G401.6 (cell line): ENCODE measurements around the gene GPR31.

ENCODE experiments used
- FAIRE-seq: peaks from 2 replicates; lab custom pipeline; 2012; peaks lifted over from hg19 to GRCh38; lab: Jason Lieb, UNC

Gene GPR31

GRCh38 chr6:167137881-167138280 lies 19.9 kb downstream of the GPR31 start:
- no peak for FAIRE-seq

- no peak for FAIRE-seq
Measured at GRCh38 chr6:167137081-167137480, 20.7 kb downstream of the GPR31 start.

DNA sequence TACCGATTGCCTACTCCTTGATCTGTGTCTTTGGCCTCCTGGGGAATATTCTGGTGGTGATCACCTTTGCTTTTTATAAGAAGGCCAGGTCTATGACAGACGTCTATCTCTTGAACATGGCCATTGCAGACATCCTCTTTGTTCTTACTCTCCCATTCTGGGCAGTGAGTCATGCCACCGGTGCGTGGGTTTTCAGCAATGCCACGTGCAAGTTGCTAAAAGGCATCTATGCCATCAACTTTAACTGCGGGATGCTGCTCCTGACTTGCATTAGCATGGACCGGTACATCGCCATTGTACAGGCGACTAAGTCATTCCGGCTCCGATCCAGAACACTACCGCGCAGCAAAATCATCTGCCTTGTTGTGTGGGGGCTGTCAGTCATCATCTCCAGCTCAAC lies 21.4 kb downstream of the GPR31 start:
- FAIRE-seq: no peak

GRCh38 chr6:167134448-167135328 lies 23.1 kb downstream of the GPR31 start:
- FAIRE-seq: no peak

DNA sequence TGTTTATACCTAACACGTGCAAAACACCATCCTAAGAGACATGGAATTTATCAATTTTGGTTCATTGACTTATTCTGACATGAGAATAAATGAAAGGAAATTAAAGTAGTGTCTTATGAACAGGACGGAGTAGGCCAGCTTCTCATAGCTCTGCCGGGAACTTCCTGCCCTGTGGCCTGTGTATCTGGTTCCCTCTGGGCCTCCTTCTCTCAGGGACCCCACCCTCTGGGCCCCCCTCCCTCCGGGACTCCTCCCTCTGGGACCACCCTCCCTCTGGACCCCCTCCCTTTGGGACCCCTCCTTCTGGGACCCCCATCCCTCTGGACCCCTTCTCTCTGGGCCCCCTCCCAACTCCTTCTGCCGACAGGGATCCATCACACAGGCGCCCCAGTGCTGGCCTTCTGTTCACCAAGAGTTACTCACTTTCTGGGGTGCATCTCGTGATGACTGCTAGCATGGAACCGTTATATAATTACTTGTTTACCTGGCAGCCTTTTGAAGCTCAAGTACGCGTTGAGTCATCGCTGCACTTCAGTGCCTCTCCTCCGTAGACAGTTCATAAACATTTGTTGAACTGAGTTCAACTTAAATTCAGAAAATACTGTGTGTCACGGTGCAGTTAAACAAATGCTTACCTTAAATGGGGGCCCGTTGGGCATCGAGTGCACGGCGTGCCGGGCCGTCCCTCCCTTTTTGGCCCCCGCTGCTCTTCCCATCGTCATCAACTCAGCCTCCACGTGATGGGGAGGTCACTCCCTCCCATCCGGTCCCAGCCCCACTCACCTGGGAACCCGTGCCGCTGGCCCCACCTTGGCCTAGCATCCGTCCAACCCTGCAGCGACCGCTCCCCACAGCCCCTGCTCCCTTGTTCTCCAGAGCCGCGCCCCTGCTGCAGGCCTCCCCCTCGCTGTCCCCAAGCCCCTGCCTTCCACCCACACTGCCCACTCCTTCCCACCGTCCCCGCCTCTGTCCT lies 26.8 kb downstream of the GPR31 start:
- FAIRE-seq: no peak

DNA sequence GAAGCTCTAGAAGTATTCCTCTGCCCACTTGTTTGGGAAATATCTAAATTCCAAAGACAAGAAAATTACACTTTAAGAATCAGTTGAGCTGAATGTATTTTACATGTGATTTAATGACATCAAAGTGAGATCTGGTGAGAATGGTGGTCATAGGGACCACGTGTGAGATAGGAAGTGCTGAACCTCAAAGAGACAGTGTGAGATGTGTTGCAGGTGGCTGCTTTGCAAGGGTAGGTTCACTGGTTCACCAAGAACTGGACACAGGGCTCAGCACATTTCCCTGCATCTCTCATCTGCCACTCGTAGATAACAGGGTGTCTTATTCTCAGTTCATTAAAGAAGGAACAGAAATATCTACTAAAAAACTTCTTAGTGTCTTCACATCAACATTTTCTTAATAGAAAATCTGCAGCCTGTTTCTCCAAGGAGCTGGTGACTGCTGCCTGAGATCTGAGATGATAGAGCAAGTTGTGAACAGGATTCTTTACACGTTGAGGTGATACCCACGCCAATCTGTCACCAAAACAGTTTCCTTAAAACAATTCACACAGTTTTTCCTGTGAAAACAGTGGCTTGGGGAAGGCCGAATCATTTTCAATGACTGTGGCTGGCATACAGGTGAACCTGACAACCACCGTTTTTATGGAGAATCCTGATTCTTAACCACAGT lies 27.6 kb downstream of the GPR31 start:
- FAIRE-seq: no peak

DNA sequence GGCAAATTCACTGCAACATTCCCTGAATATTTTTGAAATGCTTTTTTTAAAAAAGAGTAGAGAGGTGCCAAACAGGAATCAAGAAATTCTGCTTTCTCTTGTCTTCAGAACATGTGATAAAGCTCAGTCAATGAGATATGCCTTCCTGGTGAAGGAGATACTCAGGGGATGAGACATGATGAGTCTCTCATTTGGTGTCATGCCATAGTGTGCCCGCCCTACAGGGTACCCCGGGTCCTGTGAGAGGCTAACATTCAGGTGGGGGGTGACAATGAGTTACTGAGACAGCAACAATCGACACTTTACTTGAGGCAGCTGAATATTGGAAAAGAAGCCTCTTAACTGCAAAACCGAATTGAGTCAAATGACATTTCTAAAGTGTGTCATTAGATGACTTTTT lies 28.2 kb downstream of the GPR31 start:
- FAIRE-seq: no peak

DNA sequence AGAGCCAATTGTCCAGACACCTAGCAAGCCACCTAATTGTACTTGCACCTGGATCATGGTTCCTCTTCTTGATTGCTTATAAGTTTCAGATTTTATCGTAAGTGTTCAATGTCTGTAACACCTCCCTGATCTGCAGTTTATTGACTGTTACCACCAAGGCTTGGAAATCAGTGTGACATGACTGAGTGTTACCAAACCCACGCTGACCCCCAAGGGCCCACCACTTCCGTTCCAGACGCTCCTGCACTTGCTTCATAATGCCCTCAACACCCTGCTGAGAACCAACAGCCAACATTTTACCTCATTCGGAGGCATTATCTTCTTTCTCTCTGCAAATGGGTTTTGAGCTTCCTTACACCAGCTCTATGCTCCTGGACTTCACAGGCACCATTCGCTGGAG lies 28.6 kb downstream of the GPR31 start:
- FAIRE-seq: no peak

- FAIRE-seq: no peak
Measured at GRCh38 chr6:167127785-167128531, 29.8 kb downstream of the GPR31 start.

GRCh38 chr6:167125855-167126349 lies 31.9 kb downstream of the GPR31 start:
- no peak for FAIRE-seq

- no peak for FAIRE-seq
Measured at GRCh38 chr6:167125410-167125809, 32.4 kb downstream of the GPR31 start.

GRCh38 chr6:167124753-167125152 lies 33.0 kb downstream of the GPR31 start:
- no peak for FAIRE-seq

DNA sequence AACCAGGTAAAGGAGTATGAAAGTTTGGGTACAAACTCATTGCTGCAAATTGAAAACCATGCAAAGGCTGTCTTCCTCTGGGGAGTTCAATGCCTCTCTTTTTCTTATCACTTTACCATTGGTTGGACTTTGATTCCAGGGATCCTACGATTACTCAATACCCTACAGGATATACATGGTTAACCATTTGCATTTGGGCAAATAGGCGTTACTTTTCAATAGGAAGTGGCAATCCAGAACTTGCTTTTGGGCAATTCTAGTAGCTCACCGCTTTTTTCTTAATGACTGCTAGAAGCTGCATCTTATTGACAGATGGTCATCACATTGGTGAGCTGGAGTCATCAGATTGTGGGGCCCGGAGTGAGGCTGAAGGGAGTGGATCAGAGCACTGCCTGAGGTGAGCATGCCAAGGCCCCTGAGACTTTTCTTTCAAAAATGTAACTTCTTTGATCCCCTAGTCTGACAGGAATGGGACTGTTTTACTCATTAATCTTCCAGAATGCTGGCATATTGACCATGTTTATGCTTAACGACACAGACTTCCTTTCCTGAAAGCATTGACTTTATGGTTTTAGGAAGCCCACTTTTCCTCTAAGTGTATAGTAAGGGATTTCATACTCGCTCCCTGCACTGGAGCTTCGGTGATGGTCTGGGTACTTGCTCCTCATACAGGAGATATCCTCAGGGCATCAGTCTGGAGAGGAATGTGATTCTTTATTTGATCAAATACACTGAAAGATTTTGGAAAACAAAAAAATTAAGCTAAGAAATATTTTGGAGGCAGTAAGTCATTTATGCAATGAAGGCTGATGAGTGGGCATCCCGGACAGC lies 34.7 kb downstream of the GPR31 start, which contains the start of gene CCR6:
Gene CCR6, plus strand, starts transcription at position 270 of the 831 bp plus-strand sequence. CDS start 13,039 bp downstream, outside the sequence.
- no peak for FAIRE-seq

DNA sequence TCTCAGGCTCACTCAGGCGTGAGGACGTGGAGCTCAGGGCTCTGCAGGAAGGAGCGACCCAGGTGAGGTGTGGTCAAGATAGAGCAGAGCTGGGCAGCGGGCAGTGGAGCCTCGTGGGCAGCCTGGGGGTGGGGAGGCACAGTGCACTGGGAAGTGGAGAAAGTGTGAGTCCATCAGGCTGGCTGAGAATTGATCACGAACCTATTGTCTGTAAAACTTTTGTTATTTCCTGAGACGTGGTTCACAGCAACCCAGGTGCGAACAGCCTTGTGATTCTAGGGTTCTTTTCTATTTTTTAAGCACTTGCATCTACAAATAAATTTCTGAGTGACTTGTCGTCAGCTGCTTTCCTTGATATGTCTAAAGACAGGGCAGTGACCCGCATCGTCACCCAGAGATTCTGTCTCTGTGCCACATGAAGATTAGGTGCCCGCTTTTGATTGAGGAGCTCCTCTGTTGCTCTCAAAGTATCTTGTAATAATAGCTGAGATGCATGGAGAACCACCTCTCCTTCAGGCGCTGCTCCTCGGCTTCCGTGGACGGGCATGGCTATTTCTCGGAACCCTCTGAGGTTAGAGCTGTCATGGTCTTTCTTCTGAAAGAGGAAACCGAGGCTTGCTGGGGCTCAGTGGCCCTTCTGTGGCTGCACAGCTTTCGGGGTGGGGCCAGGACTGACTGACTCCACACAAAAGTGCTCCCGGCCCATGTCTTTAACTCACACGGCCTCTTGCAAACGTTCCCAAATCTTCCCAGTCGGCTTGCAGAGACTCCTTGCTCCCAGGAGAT lies 35.5 kb downstream of the GPR31 start:
- no peak for FAIRE-seq

- FAIRE-seq: no peak
Measured at GRCh38 chr6:167121335-167121841, 36.4 kb downstream of the GPR31 start.

DNA sequence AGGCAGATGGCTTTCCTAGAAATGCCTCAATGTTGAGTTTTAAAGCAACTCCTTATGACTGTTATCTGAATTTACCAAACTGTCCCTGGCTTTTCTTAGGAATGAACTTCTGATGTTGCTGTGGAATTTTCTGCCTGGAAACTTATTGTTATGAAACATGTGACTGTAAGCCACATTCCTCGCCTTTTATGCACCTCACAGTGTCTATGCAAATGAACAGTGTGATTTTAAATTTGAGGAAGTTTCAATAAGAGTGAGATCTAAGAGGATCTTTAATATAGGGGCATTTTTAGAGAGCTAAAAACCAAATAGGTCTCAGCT lies 37.2 kb downstream of the GPR31 start:
- FAIRE-seq: no peak

DNA sequence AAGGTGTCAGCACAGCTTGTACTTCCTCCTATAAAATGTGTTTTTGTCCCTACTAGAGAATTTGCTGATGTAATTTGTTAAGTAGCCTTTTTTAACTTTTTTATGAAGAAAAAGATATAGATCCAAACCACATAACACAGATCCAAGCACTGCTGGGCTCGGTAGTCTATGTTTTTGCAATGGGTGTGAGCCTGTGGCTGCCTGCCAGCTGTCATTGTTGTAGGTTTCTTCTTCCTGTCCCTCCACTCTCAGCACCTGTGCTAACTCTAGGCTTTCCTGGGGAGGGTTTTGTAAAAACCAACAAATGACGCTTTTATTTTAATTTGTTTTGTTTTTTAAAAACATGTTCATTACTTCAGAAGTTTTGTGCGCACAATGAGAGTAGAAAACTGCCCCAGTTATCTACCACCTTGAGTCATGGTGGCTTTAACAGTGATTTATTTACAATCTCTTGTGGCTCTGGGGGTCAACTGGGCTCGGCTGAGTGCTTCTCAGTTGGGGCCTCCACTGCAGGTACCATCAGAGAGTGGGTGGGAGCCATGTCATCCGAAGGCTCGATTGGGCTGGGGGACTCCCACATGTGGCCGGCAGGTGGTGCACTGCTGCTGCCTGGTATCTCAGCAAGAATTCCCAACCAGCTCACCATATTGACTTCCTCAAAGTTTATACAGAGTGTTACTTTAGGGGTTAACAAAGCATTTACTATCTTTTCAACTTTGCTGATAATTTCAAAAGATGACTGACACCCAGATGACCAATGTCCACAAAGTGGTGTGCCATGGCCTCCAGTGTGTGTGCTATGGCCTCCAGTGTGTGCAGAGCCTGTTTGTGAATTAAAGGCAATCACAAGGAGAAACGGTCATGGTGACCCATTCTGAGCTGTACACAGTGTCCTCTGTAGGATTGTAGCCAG lies 37.9 kb downstream of the GPR31 start:
- FAIRE-seq: no peak

DNA sequence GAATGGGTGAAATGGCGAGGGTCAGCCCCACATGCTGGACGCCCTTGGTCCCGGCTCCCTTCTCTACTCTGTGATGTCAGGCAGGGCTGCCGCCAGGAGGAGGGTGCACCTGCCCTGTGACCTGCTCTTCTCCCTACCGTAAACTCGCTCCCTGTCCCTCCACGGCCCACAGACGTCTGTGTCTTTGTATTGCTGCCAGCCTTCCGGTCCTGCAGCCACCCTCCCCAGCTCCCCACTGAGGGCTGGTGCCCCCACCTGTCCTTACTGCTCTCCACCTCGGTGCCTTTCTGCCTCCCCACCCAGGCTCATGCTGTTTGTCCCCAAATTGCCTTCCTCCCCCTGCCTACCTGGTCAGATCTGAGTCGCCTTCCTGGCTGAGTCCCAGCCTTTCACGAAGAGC lies 38.9 kb downstream of the GPR31 start:
- FAIRE-seq: no peak

GRCh38 chr6:167118006-167118405 lies 39.8 kb downstream of the GPR31 start:
- no peak for FAIRE-seq
